GM12878 (cell line): ENCODE data around the gene MVK. TPM values are rescaled to one million over a fixed set of nuclear protein-coding genes. Genes with fewer than 3 reads are reported as not detected.

Experiments
- ATAC-seq: fragments of 200-7000 bp; cut with Tn5 transposase; 3 replicates; pipeline ENCODE4 v1.9.1; 2020; ENCODE audit warnings: mild to moderate bottlenecking, moderate library complexity
- BruUV-seq: library from RNA; stranded (reverse); fragments of 400-500 nt; replicated peaks from 2 replicates; lab custom pipeline; 2021; lab: Mats Ljungman, UMichigan
- CTCF ChIA-PET: fragments of 300-600 bp; sonication (Branson Sonifier 250); formaldehyde crosslinking; extraction: SDS; loops from one replicate; lab custom pipeline; 2021; ENCODE audit warnings: inconsistent platforms; lab: Yijun Ruan, JAX
- POLR2A ChIA-PET: fragments of 350-600 bp; formaldehyde crosslinking; extraction: SDS; loops from one replicate; lab custom pipeline; 2021; ENCODE audit warnings: inconsistent platforms; lab: Charles Lee
- RAD21 ChIA-PET: fragments of 300-600 bp; sonication (Branson Sonifier 250); formaldehyde crosslinking; loops from one replicate; lab custom pipeline; 2023; ENCODE audit warnings: antibody characterized with exemption; ENCODE audit not compliant: unreplicated experiment; lab: Charles Lee
- SMC1A ChIA-PET: fragments of 300-600 bp; sonication (Branson Sonifier 250); formaldehyde crosslinking; loops from one replicate; lab custom pipeline; 2023; ENCODE audit not compliant: unreplicated experiment, uncharacterized antibody; lab: Charles Lee
- DNase-seq: peaks from one replicate; pipeline ENCODE4 v3.0.0-alpha.2; 2011; ENCODE audit warnings: low read depth, low spot score
- FAIRE-seq: peaks from 3 replicates; lab custom pipeline; 2011; peaks lifted over from hg19 to GRCh38; lab: Jason Lieb, UNC
- H2AFZ ChIP-seq: 2 replicates; pipeline ENCODE4 v1.6.0; 2011; ENCODE audit warnings: low read depth, low read length, control low read depth; ENCODE audit not compliant: control insufficient read depth
- H3K27ac ChIP-seq: 2 replicates; pipeline ENCODE4 v1.5.1; 2011; ENCODE audit warnings: control low read depth; ENCODE audit not compliant: control insufficient read depth, insufficient read depth
- H3K27me3 ChIP-seq, 2 experiments: replicated peaks in 1 of 2; 2 replicates each; pipeline versions ENCODE4 v1.6.0 to v1.6.1; 2011; ENCODE audit warnings: low read length in 1 of 2; ENCODE audit not compliant: control insufficient read depth in 2 of 2, insufficient read depth in 2 of 2
- H3K36me3 ChIP-seq, 2 experiments: 2 replicates each; pipeline ENCODE4 v1.5.1; 2011; ENCODE audit warnings: low read length in 1 of 2; ENCODE audit not compliant: control insufficient read depth in 2 of 2, insufficient read depth in 2 of 2
- H3K4me1 ChIP-seq: 2 replicates; pipeline ENCODE4 v1.6.1; 2011; ENCODE audit warnings: mild to moderate bottlenecking, low read length, moderate library complexity, mixed read lengths; ENCODE audit not compliant: control insufficient read depth, insufficient read depth
- H3K4me2 ChIP-seq: 2 replicates; pipeline ENCODE4 v1.6.0; 2011; ENCODE audit warnings: control low read depth; ENCODE audit not compliant: control insufficient read depth, insufficient read depth
- H3K4me3 ChIP-seq: fragments of 200-600 bp; sonication (generic); 2 replicates; pipeline ENCODE4 v1.5.1; 2016
- H3K79me2 ChIP-seq: 2 replicates; pipeline ENCODE4 v1.6.0; 2011; ENCODE audit warnings: low read length; ENCODE audit not compliant: control insufficient read depth, insufficient read depth
- H3K9ac ChIP-seq: 2 replicates; pipeline ENCODE4 v1.8.0; 2011; ENCODE audit warnings: low read length, control low read depth, mixed read lengths; ENCODE audit not compliant: control insufficient read depth, insufficient read depth
- H3K9me3 ChIP-seq: replicated peaks from 3 replicates; pipeline ENCODE4 v1.5.1; 2011; ENCODE audit warnings: mild to moderate bottlenecking, low read length; ENCODE audit not compliant: control insufficient read depth, insufficient read depth
- H4K20me1 ChIP-seq: 2 replicates; pipeline ENCODE4 v1.6.0; 2011; ENCODE audit not compliant: control insufficient read depth, insufficient read depth
- BRCA1 ChIP-seq: IDR thresholded peaks from 2 replicates; pipeline ENCODE4 v1.6.1; 2011; ENCODE audit warnings: low read depth, low read length, improper control_type of control experiment
- CHD4 ChIP-seq: fragments of 200-600 bp; sonication (generic); IDR thresholded peaks from 2 replicates; pipeline ENCODE4 v1.6.1; 2016; ENCODE audit warnings: mild to moderate bottlenecking
- NR2C2 ChIP-seq: IDR thresholded peaks from 2 replicates; pipeline ENCODE4 v1.6.1; 2011; ENCODE audit warnings: borderline replicate concordance, low read depth; ENCODE audit not compliant: control insufficient read depth, insufficient read length
- RCOR1 ChIP-seq: conservative IDR thresholded peaks from 2 replicates; pipeline ENCODE4 v1.6.1; 2012; ENCODE audit warnings: low read depth, low read length, improper control_type of control experiment
- RELA ChIP-seq: fragments of 450-650 bp; IDR thresholded peaks from 2 replicates; pipeline ENCODE4 v1.8.0; 2014; ENCODE audit warnings: borderline replicate concordance; ENCODE audit not compliant: partially characterized antibody
- RFX5 ChIP-seq: IDR thresholded peaks from 2 replicates; pipeline ENCODE4 v1.6.1; 2011; ENCODE audit warnings: low read depth, low read length, improper control_type of control experiment
- SKIL ChIP-seq: fragments of 450-650 bp; IDR thresholded peaks from 2 replicates; pipeline ENCODE4 v1.6.1; 2017; ENCODE audit warnings: mild to moderate bottlenecking, low read depth, inconsistent platforms; ENCODE audit not compliant: poor library complexity, severe bottlenecking
- STAT1 ChIP-seq: fragments of 450-650 bp; conservative IDR thresholded peaks from 2 replicates; pipeline ENCODE4 v1.6.1; 2014; ENCODE audit warnings: antibody characterized with exemption, mild to moderate bottlenecking
- ZNF207 ChIP-seq: fragments of 450-650 bp; IDR thresholded peaks from 2 replicates; pipeline ENCODE4 v1.6.1; 2014; ENCODE audit warnings: antibody characterized with exemption, mild to moderate bottlenecking, borderline replicate concordance
- ZNF217 ChIP-seq: fragments of 450-650 bp; IDR thresholded peaks from 2 replicates; pipeline ENCODE4 v1.6.1; 2017; ENCODE audit warnings: antibody characterized with exemption, mild to moderate bottlenecking
- WGBS: methylation state at CpG from one replicate; pipeline ENCODE4 v1.1.6; 2016; ENCODE audit warnings: low lambda C conversion rate; ENCODE audit not compliant: insufficient replicate concordance, insufficient coverage; ENCODE audit errors: missing lambda C conversion rate; 5-methylcytosine and 5-hydroxymethylcytosine counted together
- in situ Hi-C: fragments of 300-500 bp; cut with MboI; formaldehyde crosslinking; loops from 9 replicates; pipeline ENCODE4 v1.14.3; 2018; ENCODE audit warnings: mixed read lengths
- intact Hi-C: fragments of 100-400 bp; cut with micrococcal nuclease; formaldehyde crosslinking; loops from one replicate; pipeline ENCODE4 v1.14.2; 2022; ENCODE audit not compliant: unreplicated experiment
- polyA plus RNA-seq, 11 experiments: library from polyadenylated mRNA; depleted of rRNA in 4 of 11; unstranded in 6 of 11; stranded (reverse) in 5 of 11; fragments of >200 nt; fragmentation: Nextera tagmentation in 4 of 11; fragmentation: Illumina TruSeq in 1 of 11; extraction: Ambion mirVana in 4 of 11; extraction: Trizol in 1 of 11; gene quantifications; 1 replicate in 1 of 11; 2 replicates in 10 of 11; pipeline versions ENCODE4 v1.2.1 to v1.2.3, GENCODE V29; 2011 to 2016; ENCODE audit warnings: inconsistent platforms in 2 of 11, missing spikeins in 2 of 11, low read depth in 1 of 11
- total RNA-seq, 4 experiments: library from RNA; depleted of rRNA in 3 of 4; stranded (reverse); fragments of >200 nt in 3 of 4; fragmentation: Illumina TruSeq in 1 of 4; extraction: Trizol in 1 of 4; gene quantifications; 2 replicates each; pipeline versions ENCODE4 v1.2.1 to v1.2.3, GENCODE V29; 2013 to 2021
- TF ChIP-seq, protein P1 (sequence below): fragments of 450-650 bp; IDR thresholded peaks from 2 replicates; pipeline ENCODE4 v1.6.1; 2018; ENCODE audit warnings: mild to moderate bottlenecking, low read depth, moderate library complexity; ENCODE audit not compliant: partially characterized antibody
- TF ChIP-seq, protein P2 (sequence below), 3 experiments: IDR thresholded peaks in 2 of 3; conservative IDR thresholded peaks in 1 of 3; 2 replicates each; pipeline ENCODE4 v1.5.1; 2011; ENCODE audit warnings: low read depth in 3 of 3, low read length in 3 of 3, mild to moderate bottlenecking in 3 of 3, control low read depth in 2 of 3, moderate library complexity in 2 of 3, inconsistent platforms in 1 of 3, mixed read lengths in 1 of 3; ENCODE audit not compliant: control insufficient read depth in 2 of 3, insufficient read depth in 1 of 3; ENCODE audit errors: extremely low read depth in 1 of 3
- TF ChIP-seq, protein P3 (sequence below): fragments of 450-650 bp; IDR thresholded peaks from 2 replicates; pipeline ENCODE4 v1.6.1; 2017; ENCODE audit warnings: mild to moderate bottlenecking, moderate library complexity

MVK gene
- total and polyA plus RNA-seq, 10 of the 15 experiments (the other 5 are each of a cell fraction or from before 2014, with no cell fraction given) = 0.24 to 46.7 (median 31.9) TPM

DNA sequence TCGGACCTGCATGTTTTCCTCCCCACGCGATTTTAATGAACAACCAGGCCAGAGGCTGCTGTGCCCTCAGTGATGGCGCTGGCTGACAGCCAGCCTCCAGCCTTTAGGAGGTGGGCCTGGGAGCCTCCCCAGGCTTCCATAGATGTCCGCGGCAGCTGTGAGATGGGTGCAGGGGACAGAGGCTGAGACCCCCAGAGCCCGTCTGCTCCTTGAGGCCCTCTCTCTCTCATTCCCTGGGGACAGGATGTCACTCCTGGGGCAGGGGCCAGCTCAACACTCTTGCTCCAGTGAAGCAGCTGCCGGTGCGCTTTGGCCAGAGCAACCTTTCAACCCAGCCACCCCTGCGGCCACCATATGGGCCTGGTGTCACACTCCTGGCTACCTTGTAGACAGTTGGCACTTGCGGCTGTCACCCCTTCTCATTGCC is 24.8 kb downstream of the MVK start:
- Histone ChIP-seq H3K9ac (no peak overlapping the region), H3K9me3 (no peaks in the 10 kb centered on the region), H3K4me2 (no peak overlapping the region), H3K36me3 (peaks cover 0 to 4% of the 10 kb centered on the region in 2 experiments; a peak in 2 of 4 replicates), H3K4me1 (peaks cover 4% of the 10 kb centered on the region; the same call in 1 of the 2 replicates), H3K27me3 (no peaks in the 10 kb centered on the region), H3K4me3 (no peak overlapping the region), H4K20me1 (no peaks in the 10 kb centered on the region), H2AFZ (no peak overlapping the region), H3K27ac (no peak overlapping the region), H3K79me2 (no peaks in the 10 kb centered on the region)
- WGBS = 91% methylated on average over 11 of the region's 11 CpGs
- in situ Hi-C loops (no loop called here), intact Hi-C loops (no loop called here)
- CTCF ChIA-PET = interaction anchor here (0.6 to 3.2 kb wide), 26 partner anchors 8 to 285 kb away, joined by 3 to 24 read pairs (median 6); partner anchors contain the start of genes MMAB and MVK
- ATAC-seq = no peak
- RAD21 ChIA-PET = interaction anchor here (1.3 to 3.6 kb wide), 2 partner anchors 172 to 177 kb away, joined by 4 to 16 read pairs; no protein-coding TSS in a partner anchor
- no TSS peak for BruUV-seq
- DNase-seq = no peak
- POLR2A ChIA-PET = no interaction called here
- FAIRE-seq = no peak
- SMC1A ChIA-PET = interaction anchor here (0.6 to 2.7 kb wide), 3 partner anchors 176 to 247 kb away, joined by 3 to 14 read pairs (median 3); no protein-coding TSS in a partner anchor
- TF ChIP-seq ZNF207 (no peak), BRCA1 (no peak), NR2C2 (no peak), RCOR1 (no peak), CHD4 (no peak), STAT1 (no peak), RELA (no peak), ZNF217 (no peak), SKIL (no peak), RFX5 (no peak)
- TF ChIP-seq, protein P1, sequence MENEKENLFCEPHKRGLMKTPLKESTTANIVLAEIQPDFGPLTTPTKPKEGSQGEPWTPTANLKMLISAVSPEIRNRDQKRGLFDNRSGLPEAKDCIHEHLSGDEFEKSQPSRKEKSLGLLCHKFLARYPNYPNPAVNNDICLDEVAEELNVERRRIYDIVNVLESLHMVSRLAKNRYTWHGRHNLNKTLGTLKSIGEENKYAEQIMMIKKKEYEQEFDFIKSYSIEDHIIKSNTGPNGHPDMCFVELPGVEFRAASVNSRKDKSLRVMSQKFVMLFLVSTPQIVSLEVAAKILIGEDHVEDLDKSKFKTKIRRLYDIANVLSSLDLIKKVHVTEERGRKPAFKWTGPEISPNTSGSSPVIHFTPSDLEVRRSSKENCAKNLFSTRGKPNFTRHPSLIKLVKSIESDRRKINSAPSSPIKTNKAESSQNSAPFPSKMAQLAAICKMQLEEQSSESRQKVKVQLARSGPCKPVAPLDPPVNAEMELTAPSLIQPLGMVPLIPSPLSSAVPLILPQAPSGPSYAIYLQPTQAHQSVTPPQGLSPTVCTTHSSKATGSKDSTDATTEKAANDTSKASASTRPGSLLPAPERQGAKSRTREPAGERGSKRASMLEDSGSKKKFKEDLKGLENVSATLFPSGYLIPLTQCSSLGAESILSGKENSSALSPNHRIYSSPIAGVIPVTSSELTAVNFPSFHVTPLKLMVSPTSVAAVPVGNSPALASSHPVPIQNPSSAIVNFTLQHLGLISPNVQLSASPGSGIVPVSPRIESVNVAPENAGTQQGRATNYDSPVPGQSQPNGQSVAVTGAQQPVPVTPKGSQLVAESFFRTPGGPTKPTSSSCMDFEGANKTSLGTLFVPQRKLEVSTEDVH = no peak
- TF ChIP-seq, protein P2, sequence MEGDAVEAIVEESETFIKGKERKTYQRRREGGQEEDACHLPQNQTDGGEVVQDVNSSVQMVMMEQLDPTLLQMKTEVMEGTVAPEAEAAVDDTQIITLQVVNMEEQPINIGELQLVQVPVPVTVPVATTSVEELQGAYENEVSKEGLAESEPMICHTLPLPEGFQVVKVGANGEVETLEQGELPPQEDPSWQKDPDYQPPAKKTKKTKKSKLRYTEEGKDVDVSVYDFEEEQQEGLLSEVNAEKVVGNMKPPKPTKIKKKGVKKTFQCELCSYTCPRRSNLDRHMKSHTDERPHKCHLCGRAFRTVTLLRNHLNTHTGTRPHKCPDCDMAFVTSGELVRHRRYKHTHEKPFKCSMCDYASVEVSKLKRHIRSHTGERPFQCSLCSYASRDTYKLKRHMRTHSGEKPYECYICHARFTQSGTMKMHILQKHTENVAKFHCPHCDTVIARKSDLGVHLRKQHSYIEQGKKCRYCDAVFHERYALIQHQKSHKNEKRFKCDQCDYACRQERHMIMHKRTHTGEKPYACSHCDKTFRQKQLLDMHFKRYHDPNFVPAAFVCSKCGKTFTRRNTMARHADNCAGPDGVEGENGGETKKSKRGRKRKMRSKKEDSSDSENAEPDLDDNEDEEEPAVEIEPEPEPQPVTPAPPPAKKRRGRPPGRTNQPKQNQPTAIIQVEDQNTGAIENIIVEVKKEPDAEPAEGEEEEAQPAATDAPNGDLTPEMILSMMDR (IDR thresholded peaks at IDR 0.05 in 2 of 3, conservative IDR thresholded peaks at IDR 0.05 in 1 of 3; ENCODE audit: control insufficient read depth in 2 of 3, extremely low read depth in 1 of 3, insufficient read depth in 1 of 3, low read depth in 3 of 3, low read length in 3 of 3) = no peak
- TF ChIP-seq, protein P3, sequence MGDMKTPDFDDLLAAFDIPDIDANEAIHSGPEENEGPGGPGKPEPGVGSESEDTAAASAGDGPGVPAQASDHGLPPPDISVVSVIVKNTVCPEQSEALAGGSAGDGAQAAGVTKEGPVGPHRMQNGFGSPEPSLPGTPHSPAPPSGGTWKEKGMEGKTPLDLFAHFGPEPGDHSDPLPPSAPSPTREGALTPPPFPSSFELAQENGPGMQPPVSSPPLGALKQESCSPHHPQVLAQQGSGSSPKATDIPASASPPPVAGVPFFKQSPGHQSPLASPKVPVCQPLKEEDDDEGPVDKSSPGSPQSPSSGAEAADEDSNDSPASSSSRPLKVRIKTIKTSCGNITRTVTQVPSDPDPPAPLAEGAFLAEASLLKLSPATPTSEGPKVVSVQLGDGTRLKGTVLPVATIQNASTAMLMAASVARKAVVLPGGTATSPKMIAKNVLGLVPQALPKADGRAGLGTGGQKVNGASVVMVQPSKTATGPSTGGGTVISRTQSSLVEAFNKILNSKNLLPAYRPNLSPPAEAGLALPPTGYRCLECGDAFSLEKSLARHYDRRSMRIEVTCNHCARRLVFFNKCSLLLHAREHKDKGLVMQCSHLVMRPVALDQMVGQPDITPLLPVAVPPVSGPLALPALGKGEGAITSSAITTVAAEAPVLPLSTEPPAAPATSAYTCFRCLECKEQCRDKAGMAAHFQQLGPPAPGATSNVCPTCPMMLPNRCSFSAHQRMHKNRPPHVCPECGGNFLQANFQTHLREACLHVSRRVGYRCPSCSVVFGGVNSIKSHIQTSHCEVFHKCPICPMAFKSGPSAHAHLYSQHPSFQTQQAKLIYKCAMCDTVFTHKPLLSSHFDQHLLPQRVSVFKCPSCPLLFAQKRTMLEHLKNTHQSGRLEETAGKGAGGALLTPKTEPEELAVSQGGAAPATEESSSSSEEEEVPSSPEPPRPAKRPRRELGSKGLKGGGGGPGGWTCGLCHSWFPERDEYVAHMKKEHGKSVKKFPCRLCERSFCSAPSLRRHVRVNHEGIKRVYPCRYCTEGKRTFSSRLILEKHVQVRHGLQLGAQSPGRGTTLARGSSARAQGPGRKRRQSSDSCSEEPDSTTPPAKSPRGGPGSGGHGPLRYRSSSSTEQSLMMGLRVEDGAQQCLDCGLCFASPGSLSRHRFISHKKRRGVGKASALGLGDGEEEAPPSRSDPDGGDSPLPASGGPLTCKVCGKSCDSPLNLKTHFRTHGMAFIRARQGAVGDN = no peak
